RWPE2 (cell line): ENCODE measurements around the gene GAB2.
"Not testable (repeated sequence)": the region's sequence is repeated elsewhere in the genome, so short reads cannot be mapped to it uniquely, and the experiment has no call there.

Experiments used
- ATAC-seq: fragments of 200-7000 bp; cut with Tn5 transposase; 3 replicates; pipeline ENCODE4 v1.9.1; 2021; ENCODE audit warnings: low read depth
- DNase-seq: peaks from one replicate; pipeline ENCODE4 v3.0.0-alpha.2; 2020; ENCODE audit warnings: low spot score
- H3K27ac ChIP-seq: fragments of 450-650 bp; 2 replicates; pipeline ENCODE4 v1.5.1; 2017; ENCODE audit warnings: mild to moderate bottlenecking; ENCODE audit not compliant: poor library complexity, severe bottlenecking
- H3K27me3 ChIP-seq: fragments of 250-450 bp; sonication (Bioruptor Pico); 2 replicates; pipeline ENCODE4 v1.5.1; 2021; ENCODE audit warnings: mild to moderate bottlenecking, moderate library complexity; ENCODE audit not compliant: insufficient read depth, poor library complexity, severe bottlenecking
- H3K36me3 ChIP-seq: fragments of 250-450 bp; sonication (Bioruptor Pico); 2 replicates; pipeline ENCODE4 v1.5.1; 2020; ENCODE audit warnings: low read depth, mild to moderate bottlenecking, moderate library complexity
- H3K4me1 ChIP-seq: fragments of 250-450 bp; sonication (Bioruptor Pico); 2 replicates; pipeline ENCODE4 v1.5.1; 2021; ENCODE audit warnings: mild to moderate bottlenecking, moderate library complexity; ENCODE audit not compliant: insufficient read depth, poor library complexity, severe bottlenecking
- H3K4me3 ChIP-seq: fragments of 250-450 bp; sonication (Bioruptor Pico); 2 replicates; pipeline ENCODE4 v1.5.1; 2021; ENCODE audit warnings: mild to moderate bottlenecking, moderate library complexity; ENCODE audit not compliant: severe bottlenecking
- H3K9me3 ChIP-seq: fragments of 250-450 bp; sonication (Bioruptor Pico); 2 replicates; pipeline ENCODE4 v1.5.1; 2021; ENCODE audit warnings: mild to moderate bottlenecking, moderate library complexity; ENCODE audit not compliant: severe bottlenecking
- CTCF ChIP-seq: fragments of 450-650 bp; IDR thresholded peaks from one replicate; pipeline ENCODE4 v1.5.1; 2017; ENCODE audit warnings: mild to moderate bottlenecking, moderate library complexity; ENCODE audit not compliant: poor library complexity, severe bottlenecking

GAB2 gene, protein sequence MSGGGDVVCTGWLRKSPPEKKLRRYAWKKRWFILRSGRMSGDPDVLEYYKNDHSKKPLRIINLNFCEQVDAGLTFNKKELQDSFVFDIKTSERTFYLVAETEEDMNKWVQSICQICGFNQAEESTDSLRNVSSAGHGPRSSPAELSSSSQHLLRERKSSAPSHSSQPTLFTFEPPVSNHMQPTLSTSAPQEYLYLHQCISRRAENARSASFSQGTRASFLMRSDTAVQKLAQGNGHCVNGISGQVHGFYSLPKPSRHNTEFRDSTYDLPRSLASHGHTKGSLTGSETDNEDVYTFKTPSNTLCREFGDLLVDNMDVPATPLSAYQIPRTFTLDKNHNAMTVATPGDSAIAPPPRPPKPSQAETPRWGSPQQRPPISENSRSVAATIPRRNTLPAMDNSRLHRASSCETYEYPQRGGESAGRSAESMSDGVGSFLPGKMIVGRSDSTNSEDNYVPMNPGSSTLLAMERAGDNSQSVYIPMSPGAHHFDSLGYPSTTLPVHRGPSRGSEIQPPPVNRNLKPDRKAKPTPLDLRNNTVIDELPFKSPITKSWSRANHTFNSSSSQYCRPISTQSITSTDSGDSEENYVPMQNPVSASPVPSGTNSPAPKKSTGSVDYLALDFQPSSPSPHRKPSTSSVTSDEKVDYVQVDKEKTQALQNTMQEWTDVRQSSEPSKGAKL

DNA sequence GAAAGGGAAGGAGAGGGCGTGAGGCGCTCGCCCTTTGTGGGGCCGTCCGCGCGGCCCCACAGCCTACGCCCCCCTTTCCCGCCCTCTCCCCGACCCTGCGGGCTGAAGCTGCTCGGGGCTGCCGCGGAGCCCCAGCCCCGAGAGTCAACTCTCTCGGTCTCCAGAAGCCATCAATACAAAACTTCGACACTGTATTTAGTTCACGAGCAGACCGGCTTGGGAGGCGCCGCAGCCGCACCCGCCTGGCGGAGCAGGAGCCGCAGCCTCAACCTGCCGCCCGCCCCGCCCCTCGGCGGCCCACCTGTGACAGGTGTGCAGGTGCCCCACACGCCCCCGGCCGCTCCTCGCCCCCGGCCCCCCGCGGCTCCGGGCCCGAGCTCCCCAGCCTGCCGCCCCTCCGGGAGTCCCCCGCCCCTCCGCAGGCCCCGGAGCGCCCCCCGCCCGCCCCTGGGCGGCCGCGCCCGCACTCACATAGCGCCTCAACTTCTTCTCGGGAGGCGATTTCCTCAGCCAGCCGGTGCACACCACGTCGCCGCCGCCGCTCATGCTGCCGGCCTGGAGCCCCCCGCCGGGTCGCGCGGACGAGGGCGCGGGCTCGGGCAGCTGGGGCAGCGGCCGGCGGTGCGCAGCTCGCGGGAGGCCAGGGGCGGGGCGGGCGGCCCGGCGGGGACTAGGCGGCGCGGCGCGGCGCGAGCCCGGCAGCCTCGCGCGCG, at the start of gene GAB2:
TSS of gene GAB2 (minus strand) at position 646 of the 713 bp plus-strand sequence. CDS start at position 546, 100 bp downstream.
- no peak within 1 kb of the TSS for H3K27ac ChIP-seq
- H3K4me3 ChIP-seq: peak within 1 kb of the TSS; percentile 78
- no peak for TF ChIP-seq CTCF
- H3K9me3 ChIP-seq: no peaks in the 10 kb centered on the region
- H3K36me3 ChIP-seq: no peaks in the 10 kb centered on the region
- peaks cover 9% of the 10 kb centered on the region for H3K4me1 ChIP-seq
- ATAC-seq: peak; percentile 32
- no peak for DNase-seq
- H3K27me3 ChIP-seq: no peaks in the 10 kb centered on the region

- no peak for ATAC-seq
- H3K9me3 ChIP-seq: no peaks in the 10 kb centered on the region
Measured at GRCh38 chr11:78467370-78467769, 49.8 kb upstream of the GAB2 start.

GRCh38 chr11:78465169-78465942, 47.7 kb upstream of the GAB2 start:
- Histone ChIP-seq H3K9me3 (no peaks in the 10 kb centered on the region), H3K27me3 (no peaks in the 10 kb centered on the region), H3K4me3 (no peak overlapping the region), H3K36me3 (peaks cover 14% of the 10 kb centered on the region), H3K27ac (no peak overlapping the region), H3K4me1 (no peaks in the 10 kb centered on the region)
- TF ChIP-seq CTCF: no peak
- no peak for ATAC-seq
- no peak for DNase-seq

More at GRCh38 chr11:78467370-78467769, 49.8 kb upstream of the GAB2 start:
- DNase-seq: no peak
- Histone ChIP-seq H3K4me3 (no peak overlapping the region), H3K27ac (no peak overlapping the region), H3K27me3 (no peaks in the 10 kb centered on the region), H3K36me3 (peaks cover 6% of the 10 kb centered on the region), H3K4me1 (no peaks in the 10 kb centered on the region)
- TF ChIP-seq CTCF: no peak

DNA sequence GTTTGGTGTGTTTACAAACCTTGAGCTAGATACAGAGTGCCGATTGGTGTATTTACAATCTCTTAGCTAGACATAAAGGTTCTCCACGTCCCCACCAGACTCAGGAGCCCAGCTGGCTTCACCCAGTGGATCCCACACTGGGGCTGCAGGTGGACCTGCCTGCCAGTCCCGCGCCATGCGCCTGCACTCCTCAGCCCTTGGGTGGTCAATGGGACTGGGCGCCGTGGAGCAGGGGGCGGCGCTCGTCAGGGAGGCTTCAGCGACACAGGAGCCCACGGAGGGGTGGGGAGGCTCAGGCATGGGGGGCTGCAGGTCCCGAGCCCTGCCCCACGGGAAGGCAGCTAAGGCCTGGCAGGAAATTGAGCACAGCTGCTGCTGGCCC, 47.2 kb upstream of the GAB2 start:
- not testable (repeated sequence) for H3K4me1 ChIP-seq, ATAC-seq, H3K27me3 ChIP-seq, H3K4me3 ChIP-seq, DNase-seq, H3K27ac ChIP-seq, H3K9me3 ChIP-seq
- peaks cover 19% of the 10 kb centered on the region for H3K36me3 ChIP-seq

DNA sequence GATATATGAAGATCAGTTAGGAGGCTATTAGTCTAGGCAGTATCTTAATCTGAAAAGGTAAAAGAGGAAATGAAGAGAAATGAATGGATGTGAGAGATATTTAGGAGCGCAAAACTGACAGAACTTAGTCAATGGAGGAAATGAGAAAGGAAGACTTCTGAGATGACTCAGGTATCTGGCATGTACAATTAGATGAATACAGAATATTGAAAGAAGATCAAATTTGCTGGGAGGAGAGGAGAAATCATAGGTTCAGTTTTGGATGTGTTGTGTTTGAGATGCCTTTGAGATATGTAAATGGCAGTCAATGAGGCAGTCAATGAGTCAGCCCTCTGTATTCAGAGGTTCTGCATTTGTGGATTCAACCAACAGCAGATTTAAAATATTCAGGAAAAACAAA, 42.9 kb upstream of the GAB2 start:
- H3K4me1 ChIP-seq: no peaks in the 10 kb centered on the region

More for the DNA sequence above, 42.9 kb upstream of the GAB2 start:
- Histone ChIP-seq H3K9me3 (no peaks in the 10 kb centered on the region), H3K4me3 (no peak overlapping the region), H3K27me3 (no peaks in the 10 kb centered on the region), H3K36me3 (peaks cover 28% of the 10 kb centered on the region), H3K27ac (no peak overlapping the region)
- TF ChIP-seq CTCF: no peak
- DNase-seq (no peak), ATAC-seq (no peak)
